Breast epithelium (tissue), 3 donors: Measurements from ENCODE around the gene OR52E8.

Experiments
- POLR2A ChIP-seq: fragments of 450-650 bp; IDR thresholded peaks from one replicate; pipeline ENCODE4 v1.6.1; 2016; ENCODE audit warnings: antibody characterized with exemption, mild to moderate bottlenecking, moderate library complexity
- POLR2AphosphoS5 ChIP-seq, 3 donors: sonication (generic); formaldehyde crosslinking; IDR thresholded peaks; one replicate each; pipeline ENCODE4 v1.6.1; 2017; ENCODE audit warnings: antibody characterized with exemption in 3 of 3
- TF ChIP-seq, protein P1 (sequence below), 3 donors: fragments of 450-650 bp; IDR thresholded peaks; one replicate each; pipeline ENCODE4 v1.5.1; 2016 to 2017; ENCODE audit warnings: antibody characterized with exemption in 3 of 3, mild to moderate bottlenecking in 3 of 3, moderate library complexity in 3 of 3

GRCh38 chr11:5833446-5833845 lies 24.0 kb downstream of the OR52E8 start:
- TF ChIP-seq POLR2A = no peak
- TF ChIP-seq, protein P1, sequence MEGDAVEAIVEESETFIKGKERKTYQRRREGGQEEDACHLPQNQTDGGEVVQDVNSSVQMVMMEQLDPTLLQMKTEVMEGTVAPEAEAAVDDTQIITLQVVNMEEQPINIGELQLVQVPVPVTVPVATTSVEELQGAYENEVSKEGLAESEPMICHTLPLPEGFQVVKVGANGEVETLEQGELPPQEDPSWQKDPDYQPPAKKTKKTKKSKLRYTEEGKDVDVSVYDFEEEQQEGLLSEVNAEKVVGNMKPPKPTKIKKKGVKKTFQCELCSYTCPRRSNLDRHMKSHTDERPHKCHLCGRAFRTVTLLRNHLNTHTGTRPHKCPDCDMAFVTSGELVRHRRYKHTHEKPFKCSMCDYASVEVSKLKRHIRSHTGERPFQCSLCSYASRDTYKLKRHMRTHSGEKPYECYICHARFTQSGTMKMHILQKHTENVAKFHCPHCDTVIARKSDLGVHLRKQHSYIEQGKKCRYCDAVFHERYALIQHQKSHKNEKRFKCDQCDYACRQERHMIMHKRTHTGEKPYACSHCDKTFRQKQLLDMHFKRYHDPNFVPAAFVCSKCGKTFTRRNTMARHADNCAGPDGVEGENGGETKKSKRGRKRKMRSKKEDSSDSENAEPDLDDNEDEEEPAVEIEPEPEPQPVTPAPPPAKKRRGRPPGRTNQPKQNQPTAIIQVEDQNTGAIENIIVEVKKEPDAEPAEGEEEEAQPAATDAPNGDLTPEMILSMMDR (IDR thresholded peaks at IDR 0.05) = no peak
- no peak for TF ChIP-seq POLR2AphosphoS5 (IDR thresholded peaks at IDR 0.05)
